NCI-H2227 (cell line): ENCODE results near the gene PPIL1.
"Not testable (repeated sequence)": the region's sequence is repeated elsewhere in the genome, so short reads cannot be mapped to it uniquely, and the experiment has no call there.

Source experiments
- DNase-seq: peaks from one replicate; lab custom pipeline; 2025; ENCODE audit not compliant: unreplicated experiment; lab: John Stamatoyannopoulos, UW

The PPIL1 gene

DNA sequence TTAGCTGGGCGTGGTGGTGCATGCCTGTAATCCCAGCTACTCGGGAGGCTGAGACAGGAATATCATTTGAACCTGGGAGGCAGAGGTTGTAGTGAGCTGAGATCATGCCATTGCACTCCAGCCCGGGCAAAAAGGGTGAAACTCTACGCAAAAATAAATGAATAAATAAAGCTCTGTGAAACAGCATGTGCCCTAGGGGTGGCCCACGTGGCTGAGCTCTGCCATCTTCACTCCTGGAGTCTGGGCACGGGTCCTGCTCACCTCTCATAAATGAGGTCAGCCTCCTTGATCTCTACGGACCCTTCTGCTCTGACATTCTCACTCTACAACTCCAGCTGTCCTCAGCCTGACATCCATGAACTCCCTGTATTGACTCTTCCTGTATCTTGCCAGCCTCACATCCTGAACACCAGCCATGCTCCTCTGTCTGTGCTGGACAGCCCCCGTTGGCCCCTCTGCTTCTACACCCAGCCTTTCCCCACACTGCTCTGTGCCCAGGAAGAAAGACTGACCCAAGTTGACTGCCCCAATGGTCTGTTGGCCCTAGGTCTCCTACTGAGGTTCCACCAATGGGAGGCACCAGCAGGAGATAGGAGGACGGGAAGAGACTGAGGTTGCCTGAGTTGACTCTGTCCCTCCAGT is 57.3 kb downstream of the PPIL1 start:
- no peak for DNase-seq

- no peak for DNase-seq
Measured at GRCh38 chr6:36815962-36816735, 58.5 kb downstream of the PPIL1 start.

DNA sequence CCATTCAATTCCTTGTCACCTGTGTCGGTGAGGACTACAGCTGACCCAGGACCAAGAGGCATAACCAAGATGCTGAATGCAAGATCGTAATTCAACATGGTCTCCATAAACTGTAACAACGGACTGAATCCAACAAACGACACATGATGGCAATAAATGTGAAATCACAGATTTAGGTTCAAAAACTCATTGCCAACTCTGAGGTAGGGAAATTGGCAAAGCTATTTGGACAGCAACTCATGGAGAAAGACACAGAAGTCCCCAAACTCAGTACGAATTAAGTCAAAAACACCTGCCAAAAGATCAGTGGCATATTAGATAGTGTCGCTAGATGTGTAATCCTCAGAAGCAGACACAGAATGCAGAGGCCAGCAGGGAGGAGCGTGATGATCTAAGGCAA is 60.4 kb downstream of the PPIL1 start:
- DNase-seq, result no peak

GRCh38 chr6:36813526-36813925 is 61.1 kb downstream of the PPIL1 start:
- no peak for DNase-seq

DNA sequence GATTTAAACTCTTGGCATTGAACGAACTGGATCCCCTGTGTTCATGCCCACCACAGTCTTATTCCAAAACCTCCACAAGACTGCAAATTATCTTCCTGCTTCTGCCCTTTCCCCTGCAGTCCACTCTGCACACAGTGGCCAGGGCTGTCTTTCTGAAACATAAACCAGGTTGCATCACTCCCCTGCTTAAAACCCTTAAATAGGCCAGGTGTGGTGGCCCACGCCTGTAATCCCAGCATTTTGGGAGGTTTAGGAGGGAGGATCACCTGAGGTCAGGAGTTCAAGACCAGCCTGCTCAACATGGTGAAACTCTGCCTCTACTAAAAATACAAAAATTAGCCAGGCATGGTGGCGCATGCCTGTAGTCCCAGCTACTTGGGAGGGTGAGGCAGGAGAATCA is 61.6 kb downstream of the PPIL1 start:
- DNase-seq, result not testable (repeated sequence)

- DNase-seq, result no peak
Measured at GRCh38 chr6:36809941-36810803, 64.4 kb downstream of the PPIL1 start.

- DNase-seq, result no peak
Measured at GRCh38 chr6:36809156-36809555, 65.4 kb downstream of the PPIL1 start.

- DNase-seq, result no peak
Measured at GRCh38 chr6:36808634-36809033, 66.0 kb downstream of the PPIL1 start.

DNA sequence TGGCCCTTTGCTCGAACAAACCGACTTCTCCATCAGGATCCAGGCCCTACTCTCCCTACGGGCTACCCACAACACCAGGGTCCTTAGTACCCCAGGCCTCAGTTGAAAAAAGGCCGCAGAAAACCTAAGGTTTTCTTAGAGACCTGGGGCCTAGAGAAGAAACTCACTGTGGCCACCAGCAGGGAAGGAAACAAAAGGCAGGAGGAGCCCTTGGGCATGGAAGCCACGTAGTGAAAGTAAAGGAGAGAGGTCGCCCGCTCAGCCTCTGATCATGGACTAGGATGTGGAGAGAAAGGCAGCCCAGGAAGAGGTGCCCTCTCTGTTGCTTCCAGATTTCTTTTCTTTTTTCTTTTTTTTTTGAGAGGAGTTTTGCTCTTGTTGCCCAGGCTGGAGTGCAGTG is 66.9 kb downstream of the PPIL1 start:
- DNase-seq, result no peak

- no peak for DNase-seq
Measured at GRCh38 chr6:36807143-36807542, 67.5 kb downstream of the PPIL1 start.

GRCh38 chr6:36805917-36806316 is 68.7 kb downstream of the PPIL1 start:
- DNase-seq, result no peak

DNA sequence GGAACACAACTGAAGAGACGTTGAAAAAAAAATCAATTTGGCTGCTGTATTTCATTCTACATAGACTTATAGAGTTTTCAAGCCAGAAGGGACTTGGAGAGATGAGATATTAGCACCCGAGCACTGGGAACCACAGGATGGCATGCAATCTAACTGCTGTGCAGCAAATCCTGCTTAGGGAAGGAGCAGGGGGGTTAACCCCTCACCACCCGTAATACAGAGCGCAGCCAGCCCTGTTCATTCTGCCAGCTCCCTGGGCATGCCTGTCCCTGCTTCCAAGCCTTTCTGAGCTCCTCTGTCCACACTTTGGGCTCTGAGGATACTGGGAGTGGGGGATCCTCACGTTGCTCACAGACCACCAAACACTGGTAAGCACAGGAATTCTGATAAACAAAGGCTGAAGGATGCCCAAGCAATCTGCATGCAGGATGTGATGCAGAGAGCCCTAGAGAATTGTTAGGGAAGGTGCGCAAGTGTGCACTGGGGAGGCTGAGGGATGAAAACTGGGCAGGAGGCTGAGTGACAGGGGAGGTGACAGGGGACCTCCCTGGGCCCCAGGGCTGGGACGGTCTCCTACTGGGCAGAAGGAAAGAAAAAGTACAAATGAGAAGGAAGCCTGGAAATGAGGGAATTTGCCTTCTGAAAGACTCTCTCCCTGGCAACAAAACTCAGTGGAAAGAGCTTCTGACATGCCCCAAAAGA is 69.4 kb downstream of the PPIL1 start:
- no peak for DNase-seq
